PC-9 (cell line): ENCODE results near the gene WIPI1. TPM values are rescaled to one million over a fixed set of nuclear protein-coding genes. Genes with fewer than 3 reads are reported as not detected.

Experiments used
- BruUV-seq: library from RNA; stranded (reverse); fragments of 400-500 nt; replicated peaks from 2 replicates; lab custom pipeline; 2021; lab: Mats Ljungman, UMichigan
- CTCF ChIA-PET: fragments of 300-600 bp; sonication (Branson Sonifier 250); formaldehyde crosslinking; loops from one replicate; lab custom pipeline; 2022; ENCODE audit warnings: antibody characterized with exemption; lab: Charles Lee
- POLR2A ChIA-PET: fragments of 300-600 bp; sonication (Branson Sonifier 250); formaldehyde crosslinking; loops from one replicate; lab custom pipeline; 2022; ENCODE audit warnings: antibody characterized with exemption; ENCODE audit not compliant: unreplicated experiment; lab: Charles Lee
- DNase-seq, 2 experiments: peaks; one replicate each; pipeline versions ENCODE4 v3.0.0 to v3.0.0-alpha.2; 2015 to 2022; ENCODE audit warnings: mixed read lengths in 1 of 2
- H2AFZ ChIP-seq: fragments of 200-600 bp; sonication (generic); 2 replicates; pipeline ENCODE4 v1.8.1; 2017; ENCODE audit warnings: antibody characterized with exemption
- H3F3A ChIP-seq: fragments of 200-600 bp; sonication (generic); 2 replicates; pipeline ENCODE4 v1.8.1; 2017; ENCODE audit warnings: antibody characterized with exemption, mild to moderate bottlenecking, low read depth; ENCODE audit not compliant: insufficient read depth
- H3K27ac ChIP-seq: fragments of 200-600 bp; sonication (generic); 2 replicates; pipeline ENCODE4 v1.6.1; 2016; ENCODE audit warnings: mixed run types
- H3K27me3 ChIP-seq: fragments of 200-600 bp; sonication (generic); 2 replicates; pipeline ENCODE4 v1.6.1; 2016; ENCODE audit warnings: low read depth, mixed run types; ENCODE audit not compliant: insufficient read depth
- H3K36me3 ChIP-seq: fragments of 200-600 bp; sonication (generic); 2 replicates; pipeline ENCODE4 v1.6.1; 2016; ENCODE audit warnings: low read depth, mixed run types
- H3K4me1 ChIP-seq: fragments of 200-600 bp; sonication (generic); replicated peaks from 2 replicates; pipeline ENCODE4 v1.6.1; 2016; ENCODE audit warnings: mixed run types; ENCODE audit not compliant: insufficient read depth
- H3K4me2 ChIP-seq: fragments of 200-600 bp; sonication (generic); 2 replicates; pipeline ENCODE4 v1.6.1; 2017; ENCODE audit warnings: mixed run types
- H3K4me3 ChIP-seq: fragments of 200-600 bp; sonication (generic); 2 replicates; pipeline ENCODE4 v1.6.1; 2016; ENCODE audit warnings: mixed run types
- H3K79me2 ChIP-seq: fragments of 200-600 bp; sonication (generic); 2 replicates; pipeline ENCODE4 v1.6.1; 2017; ENCODE audit warnings: low read depth, mixed run types
- H3K9me2 ChIP-seq: fragments of 200-600 bp; sonication (generic); 2 replicates; pipeline ENCODE4 v1.8.1; 2017; ENCODE audit warnings: mild to moderate bottlenecking; ENCODE audit not compliant: insufficient read depth
- H3K9me3 ChIP-seq: fragments of 200-600 bp; sonication (generic); 2 replicates; pipeline ENCODE4 v1.8.1; 2016; ENCODE audit warnings: low read depth; ENCODE audit not compliant: insufficient read depth
- H4K20me1 ChIP-seq: fragments of 200-600 bp; sonication (generic); 2 replicates; pipeline ENCODE4 v1.8.1; 2017; ENCODE audit not compliant: insufficient read depth
- EZH2 ChIP-seq: fragments of 200-600 bp; sonication (generic); IDR thresholded peaks from 2 replicates; pipeline ENCODE4 v1.8.0; 2017; ENCODE audit warnings: antibody characterized with exemption, low read depth
- intact Hi-C: fragments of 100-400 bp; cut with micrococcal nuclease; formaldehyde crosslinking; loops from one replicate; pipeline ENCODE4 v1.10.0; 2022; ENCODE audit not compliant: unreplicated experiment
- total RNA-seq: library from RNA; stranded (reverse); gene quantifications from 2 replicates; pipeline ENCODE4 v1.2.3, GENCODE V29; 2021
- TF ChIP-seq, protein P1 (sequence below): fragments of 200-600 bp; sonication (generic); conservative IDR thresholded peaks from 2 replicates; pipeline ENCODE4 v1.6.1; 2017; ENCODE audit warnings: mixed run types, antibody characterized with exemption, mild to moderate bottlenecking, moderate library complexity

The WIPI1 gene
- total RNA-seq, 1 experiment from 2014 or later = 11.2 TPM

DNA sequence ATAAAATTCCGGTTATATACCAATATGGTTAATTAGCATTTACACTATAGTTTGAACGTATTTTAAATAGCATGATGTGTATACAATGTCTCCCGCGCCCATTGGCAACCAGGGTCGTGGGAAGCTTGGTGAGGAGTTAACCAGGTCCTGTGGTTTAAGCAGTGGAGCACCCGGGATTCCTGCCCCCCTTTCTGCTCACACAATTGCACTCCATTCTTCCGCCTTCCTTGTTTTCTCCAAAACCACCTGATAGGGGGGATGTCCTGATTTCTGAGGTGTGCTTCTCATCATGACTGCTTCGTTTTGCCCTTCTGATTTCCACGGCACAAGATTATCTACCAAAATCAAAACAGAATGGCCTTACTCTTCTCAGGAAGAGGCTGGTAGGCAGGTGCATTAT lies 35.8 kb downstream of the WIPI1 start:
- BruUV-seq = no TSS peak
- no peaks in the 10 kb centered on the region for H3K9me2 ChIP-seq
- no peak overlapping the region for H2AFZ ChIP-seq
- 0 out of 2 replicates have a peak, but pooled peaks cover 6% of the 10 kb centered on the region for H3F3A ChIP-seq
- no peak overlapping the region for H3K27ac ChIP-seq
- ChIA-PET CTCF (no interaction called here), POLR2A (no interaction called here)
- H3K79me2 ChIP-seq = no peaks in the 10 kb centered on the region
- TF ChIP-seq, protein P1, sequence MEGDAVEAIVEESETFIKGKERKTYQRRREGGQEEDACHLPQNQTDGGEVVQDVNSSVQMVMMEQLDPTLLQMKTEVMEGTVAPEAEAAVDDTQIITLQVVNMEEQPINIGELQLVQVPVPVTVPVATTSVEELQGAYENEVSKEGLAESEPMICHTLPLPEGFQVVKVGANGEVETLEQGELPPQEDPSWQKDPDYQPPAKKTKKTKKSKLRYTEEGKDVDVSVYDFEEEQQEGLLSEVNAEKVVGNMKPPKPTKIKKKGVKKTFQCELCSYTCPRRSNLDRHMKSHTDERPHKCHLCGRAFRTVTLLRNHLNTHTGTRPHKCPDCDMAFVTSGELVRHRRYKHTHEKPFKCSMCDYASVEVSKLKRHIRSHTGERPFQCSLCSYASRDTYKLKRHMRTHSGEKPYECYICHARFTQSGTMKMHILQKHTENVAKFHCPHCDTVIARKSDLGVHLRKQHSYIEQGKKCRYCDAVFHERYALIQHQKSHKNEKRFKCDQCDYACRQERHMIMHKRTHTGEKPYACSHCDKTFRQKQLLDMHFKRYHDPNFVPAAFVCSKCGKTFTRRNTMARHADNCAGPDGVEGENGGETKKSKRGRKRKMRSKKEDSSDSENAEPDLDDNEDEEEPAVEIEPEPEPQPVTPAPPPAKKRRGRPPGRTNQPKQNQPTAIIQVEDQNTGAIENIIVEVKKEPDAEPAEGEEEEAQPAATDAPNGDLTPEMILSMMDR = no peak
- TF ChIP-seq EZH2 = no peak
- no peaks in the 10 kb centered on the region for H3K27me3 ChIP-seq
- H4K20me1 ChIP-seq = no peaks in the 10 kb centered on the region
- peaks cover 11% of the 10 kb centered on the region for H3K4me1 ChIP-seq
- no peaks in the 10 kb centered on the region for H3K9me3 ChIP-seq
- DNase-seq = no peak
- H3K4me3 ChIP-seq = no peak overlapping the region
- H3K36me3 ChIP-seq = no peaks in the 10 kb centered on the region
- intact Hi-C loops = no loop called here
- H3K4me2 ChIP-seq = no peak overlapping the region

DNA sequence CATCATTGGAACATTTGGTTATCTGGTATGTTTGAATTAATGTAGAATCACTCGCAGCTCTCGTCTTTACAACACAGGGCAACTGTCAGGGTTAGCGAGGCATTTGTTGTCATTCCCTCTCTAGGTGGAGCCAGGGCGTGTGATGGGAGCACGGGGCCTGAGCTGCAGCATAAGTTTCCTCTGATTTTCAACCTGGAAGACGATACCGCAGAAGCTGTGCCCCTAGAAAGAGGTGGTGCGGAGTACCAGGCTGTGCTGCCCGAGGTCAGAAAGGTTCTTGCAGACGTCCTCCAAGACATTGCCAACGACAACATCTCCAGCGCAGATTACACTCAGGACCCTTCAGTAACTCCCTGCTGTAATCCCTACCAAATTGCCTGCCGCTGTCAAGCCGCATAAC lies 37.2 kb downstream of the WIPI1 start:
- H3F3A ChIP-seq = 0 out of 2 replicates have a peak, but pooled peaks cover 6% of the 10 kb centered on the region
- no peaks in the 10 kb centered on the region for H3K36me3 ChIP-seq
- no peaks in the 10 kb centered on the region for H3K9me2 ChIP-seq
- ChIA-PET POLR2A (no interaction called here), CTCF (interaction anchor here (0.7 kb wide), 1 partner anchor 1047 kb away, joined by 6 read pairs; no protein-coding TSS in a partner anchor)
- no peaks in the 10 kb centered on the region for H3K27me3 ChIP-seq
- no peak overlapping the region for H2AFZ ChIP-seq
- H3K9me3 ChIP-seq = peaks cover 4% of the 10 kb centered on the region
- intact Hi-C loops = no loop called here
- H3K4me2 ChIP-seq = no peak overlapping the region
- H3K4me3 ChIP-seq = no peak overlapping the region
- no peak overlapping the region for H3K27ac ChIP-seq
- peaks cover 6% of the 10 kb centered on the region for H3K4me1 ChIP-seq
- DNase-seq = no peak
- H3K79me2 ChIP-seq = no peaks in the 10 kb centered on the region
- BruUV-seq = no TSS peak
- TF ChIP-seq EZH2 = no peak
- TF ChIP-seq, protein P1 = no peak
- no peaks in the 10 kb centered on the region for H4K20me1 ChIP-seq

DNA sequence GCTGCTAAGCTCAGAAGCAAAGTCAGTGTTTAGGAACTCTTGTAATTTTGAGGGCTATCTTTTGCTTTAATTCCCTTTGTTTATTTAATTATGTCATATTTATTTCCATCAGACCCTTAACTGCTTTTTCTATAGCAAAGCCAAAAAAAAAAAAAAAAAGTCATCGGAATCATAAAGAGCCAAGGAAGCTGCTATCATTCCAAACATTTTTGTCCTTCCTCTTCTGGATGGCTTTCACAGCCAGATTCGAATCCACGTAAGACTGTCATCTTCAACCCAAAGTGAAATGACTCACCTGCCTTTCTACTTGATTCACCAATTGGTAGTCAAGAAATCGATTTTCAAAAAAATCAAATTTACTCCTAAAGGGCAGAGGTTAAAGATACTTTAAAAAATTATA lies 38.4 kb downstream of the WIPI1 start:
- BruUV-seq = no TSS peak
- TF ChIP-seq EZH2 = no peak
- TF ChIP-seq, protein P1 = no peak

More for the DNA sequence above, 38.4 kb downstream of the WIPI1 start:
- H3K27ac ChIP-seq = no peak overlapping the region
- ChIA-PET POLR2A (no interaction called here), CTCF (no interaction called here)
- 0 out of 2 replicates have a peak, but pooled peaks cover 6% of the 10 kb centered on the region for H3F3A ChIP-seq
- no peaks in the 10 kb centered on the region for H3K36me3 ChIP-seq
- no peak overlapping the region for H3K4me3 ChIP-seq
- H3K27me3 ChIP-seq = no peaks in the 10 kb centered on the region
- peaks cover 5% of the 10 kb centered on the region for H3K4me1 ChIP-seq
- intact Hi-C loops = no loop called here
- no peak for DNase-seq
- peaks cover 5% of the 10 kb centered on the region for H3K9me3 ChIP-seq
- H3K79me2 ChIP-seq = no peaks in the 10 kb centered on the region
- H3K4me2 ChIP-seq = no peak overlapping the region
- H3K9me2 ChIP-seq = no peaks in the 10 kb centered on the region
- H2AFZ ChIP-seq = no peak overlapping the region
- no peaks in the 10 kb centered on the region for H4K20me1 ChIP-seq
